ENCODE data around the gene SLFN14. TPM values are rescaled to one million over a fixed set of nuclear protein-coding genes. Genes with fewer than 3 reads are reported as not detected.

Gene SLFN14
- total and polyA plus RNA-seq, 11 donors: 0.31 TPM; not detected in 10

GRCh38 chr17:35540589-35541404 lies 19.8 kb downstream of the SLFN14 start:
- intact Hi-C loops (cut with DNase I): loop anchor here in 3 of 10 donors (5.0 kb wide), 3 partner anchors 163 to 998 kb away; no protein-coding TSS in a partner anchor

GRCh38 chr17:35539659-35540026 lies 21.0 kb downstream of the SLFN14 start:
- peaks cover 0 to 57% (median 32%) of the 10 kb centered on the region in 12 donors for H3K4me1 ChIP-seq
- DNase-seq: no peak
- no peaks in the 10 kb centered on the region for H3K27me3 ChIP-seq
- no peaks in the 10 kb centered on the region for H3K9me3 ChIP-seq
- TF ChIP-seq POLR2A (IDR thresholded peaks at IDR 0.05) (no peak), CTCF (IDR thresholded peaks at IDR 0.05) (peak in 1 of 12 donors; percentile 5)
- H3K4me3 ChIP-seq: peak overlapping the region in 5 of 12 donors; percentile 5 to 28 (median 22)
- ATAC-seq: no peak
- 37 to 48% (median 39%) methylated on average over 5 of the region's 5 CpGs for WGBS, 4 donors
- peak overlapping the region in 6 of 12 donors; percentile 10 to 93 (median 37) for H3K27ac ChIP-seq
- H3K36me3 ChIP-seq: no peaks in the 10 kb centered on the region
- intact Hi-C loops (cut with DNase I): loop anchor here in 8 of 10 donors (2.0 to 10.0 kb wide), 15 partner anchors 87 to 1117 kb away; partner anchors contain the start of genes SLFN12 (in 4 of the 8), SLFN5 (in 3 of the 8), NLE1 (in 2 of the 8) and UNC45B (in 2 of the 8)

More at GRCh38 chr17:35540589-35541404, 19.8 kb downstream of the SLFN14 start:
- Histone ChIP-seq H3K36me3 (no peaks in the 10 kb centered on the region), H3K27ac (peak overlapping the region; percentile 50 to 93 (median 60)), H3K4me1 (peaks cover 0 to 54% (median 32%) of the 10 kb centered on the region in 12 donors), H3K4me3 (peak overlapping the region in 9 of 12 donors; percentile 32 to 57 (median 42)), H3K9me3 (no peaks in the 10 kb centered on the region), H3K27me3 (no peaks in the 10 kb centered on the region)
- WGBS, 4 donors: 50 to 64% (median 53%) methylated on average over 8 of the region's 8 CpGs
- DNase-seq: peak; percentile 40 to 68 (median 56)
- ATAC-seq: peak; percentile 28 to 75 (median 60)
- TF ChIP-seq CTCF (IDR thresholded peaks at IDR 0.05) (no peak), POLR2A (IDR thresholded peaks at IDR 0.05) (no peak)

GRCh38 chr17:35537601-35538141 lies 22.9 kb downstream of the SLFN14 start, which contains the start of gene SLFN12L:
Gene SLFN12L, minus strand, starts transcription at chr17:35537678. Its CDS starts 15,314 bp downstream, at chr17:35522364.
- DNase-seq: peak in 1 of 5 donors; percentile 11
- H3K36me3 ChIP-seq: no peaks in the 10 kb centered on the region
- intact Hi-C loops (cut with DNase I): loop anchor here in 8 of 10 donors (2.0 to 10.0 kb wide), 13 partner anchors 85 to 1115 kb away; partner anchors contain the start of genes SLFN12 (in 4 of the 8), SLFN5 (in 3 of the 8), NLE1 (in 2 of the 8) and UNC45B (in 2 of the 8)
- no peaks in the 10 kb centered on the region for H3K27me3 ChIP-seq
- peak within 1 kb of the TSS in 11 of 12 donors; percentile 30 to 93 (median 62) for H3K27ac ChIP-seq
- ATAC-seq: peak in 2 of 4 donors; percentile 41 to 64
- H3K4me3 ChIP-seq: peak within 1 kb of the TSS in 6 of 12 donors; percentile 8 to 59 (median 17)
- 38 to 61% (median 55%) methylated on average over 2 of the region's 2 CpGs for WGBS, 4 donors
- TF ChIP-seq POLR2A (IDR thresholded peaks at IDR 0.05): no peak
- no peak for TF ChIP-seq CTCF (IDR thresholded peaks at IDR 0.05)
- H3K9me3 ChIP-seq: no peaks in the 10 kb centered on the region
- H3K4me1 ChIP-seq: peaks cover 0 to 58% (median 32%) of the 10 kb centered on the region in 12 donors
